A673 (cell line): ENCODE data around the gene BTBD16. TPM values are rescaled to one million over a fixed set of nuclear protein-coding genes. Genes with fewer than 3 reads are reported as not detected.

Experiments used
- BruUV-seq: library from RNA; stranded (reverse); fragments of 400-500 nt; replicated peaks from 2 replicates; lab custom pipeline; 2021; lab: Mats Ljungman, UMichigan
- CTCF ChIA-PET: fragments of 300-600 bp; sonication (Branson Sonifier 250); formaldehyde crosslinking; loops from one replicate; lab custom pipeline; 2022; ENCODE audit warnings: antibody characterized with exemption; lab: Charles Lee
- POLR2A ChIA-PET: fragments of 300-600 bp; sonication (Branson Sonifier 250); formaldehyde crosslinking; loops from one replicate; lab custom pipeline; 2022; ENCODE audit warnings: antibody characterized with exemption; ENCODE audit not compliant: low non-redundant PET; lab: Charles Lee
- DNase-seq: peaks from one replicate; pipeline ENCODE4 v3.0.0-alpha.2; 2015; ENCODE audit warnings: low spot score
- H3K27ac ChIP-seq: fragments of 200-600 bp; sonication (generic); 2 replicates; pipeline ENCODE4 v1.5.1; 2016; ENCODE audit warnings: mixed run types, low read depth, mild to moderate bottlenecking, mixed read lengths, antibody characterized with exemption, low read length; ENCODE audit not compliant: poor library complexity, severe bottlenecking
- H3K27me3 ChIP-seq: fragments of 200-600 bp; sonication (generic); replicated peaks from 2 replicates; pipeline ENCODE4 v1.6.1; 2017; ENCODE audit warnings: mixed run types, low read depth, mild to moderate bottlenecking, mixed read lengths, antibody characterized with exemption, low read length; ENCODE audit not compliant: insufficient read depth, poor library complexity
- H3K36me3 ChIP-seq: fragments of 200-600 bp; sonication (generic); 2 replicates; pipeline ENCODE4 v1.6.1; 2016; ENCODE audit warnings: mixed run types, mild to moderate bottlenecking, mixed read lengths, antibody characterized with exemption, low read length; ENCODE audit not compliant: insufficient read depth, poor library complexity, severe bottlenecking
- H3K4me1 ChIP-seq: fragments of 200-600 bp; sonication (generic); 2 replicates; pipeline ENCODE4 v1.6.1; 2017; ENCODE audit warnings: mixed run types, mild to moderate bottlenecking, mixed read lengths, antibody characterized with exemption, low read length; ENCODE audit not compliant: insufficient read depth, poor library complexity, severe bottlenecking
- H3K4me3 ChIP-seq: fragments of 200-600 bp; sonication (generic); 2 replicates; pipeline ENCODE4 v1.5.1; 2016; ENCODE audit warnings: low read depth, mixed run types, mild to moderate bottlenecking, mixed read lengths, low read length; ENCODE audit not compliant: poor library complexity, severe bottlenecking
- H3K9me3 ChIP-seq: fragments of 200-600 bp; sonication (generic); 2 replicates; pipeline ENCODE4 v1.6.1; 2016; ENCODE audit warnings: mixed run types, low read depth, mild to moderate bottlenecking, mixed read lengths, antibody characterized with exemption, low read length; ENCODE audit not compliant: poor library complexity, severe bottlenecking
- CTCF ChIP-seq: fragments of 300-800, 200-600 bp; sonication (generic); conservative IDR thresholded peaks from 2 replicates; pipeline ENCODE4 v1.5.1; 2017; ENCODE audit warnings: low read depth, mild to moderate bottlenecking, antibody characterized with exemption, low read length, moderate library complexity, mixed read lengths
- EZH2 ChIP-seq: fragments of 200-600 bp; sonication (generic); IDR thresholded peaks from 2 replicates; pipeline ENCODE4 v1.6.1; 2017; ENCODE audit warnings: borderline replicate concordance, low read depth, mild to moderate bottlenecking, mixed read lengths, antibody characterized with exemption, low read length; ENCODE audit not compliant: poor library complexity, severe bottlenecking
- intact Hi-C: fragments of 100-400 bp; cut with micrococcal nuclease; formaldehyde crosslinking; loops from one replicate; pipeline ENCODE4 v1.10.0; 2022; ENCODE audit not compliant: unreplicated experiment
- total RNA-seq: library from RNA; stranded (reverse); gene quantifications from 2 replicates; pipeline ENCODE4 v1.2.3, GENCODE V29; 2021

The BTBD16 gene
- total RNA-seq, 1 experiment from 2014 or later = not detected

- H3K4me3 ChIP-seq = no peak overlapping the region
- no peaks in the 10 kb centered on the region for H3K36me3 ChIP-seq
- intact Hi-C loops = no loop called here
- TF ChIP-seq EZH2 (no peak), CTCF (no peak)
- no peaks in the 10 kb centered on the region for H3K9me3 ChIP-seq
- peaks cover 18% of the 10 kb centered on the region for H3K27me3 ChIP-seq
- H3K27ac ChIP-seq = no peak overlapping the region
- POLR2A ChIA-PET = no interaction called here
- BruUV-seq = no TSS peak
- H3K4me1 ChIP-seq = no peaks in the 10 kb centered on the region
- CTCF ChIA-PET = no interaction called here
- no peak for DNase-seq
Observed at GRCh38 chr10:122350893-122351292, 79.8 kb downstream of the BTBD16 start.

GRCh38 chr10:122352817-122353525, 81.9 kb downstream of the BTBD16 start:
- intact Hi-C loops = no loop called here
- no peak overlapping the region for H3K4me3 ChIP-seq
- ChIA-PET POLR2A (no interaction called here), CTCF (no interaction called here)
- no peak for TF ChIP-seq EZH2
- no peaks in the 10 kb centered on the region for H3K36me3 ChIP-seq
- DNase-seq = no peak
- H3K27me3 ChIP-seq = peaks cover 18% of the 10 kb centered on the region
- no peak overlapping the region for H3K27ac ChIP-seq
- H3K4me1 ChIP-seq = no peaks in the 10 kb centered on the region
- no peaks in the 10 kb centered on the region for H3K9me3 ChIP-seq
- BruUV-seq = no TSS peak

- H3K9me3 ChIP-seq = no peaks in the 10 kb centered on the region
- no peak for TF ChIP-seq CTCF
- TF ChIP-seq EZH2 = no peak
- no peak for DNase-seq
- no peak overlapping the region for H3K27ac ChIP-seq
- BruUV-seq = no TSS peak
- no peaks in the 10 kb centered on the region for H3K36me3 ChIP-seq
- H3K27me3 ChIP-seq = peaks cover 18% of the 10 kb centered on the region
- ChIA-PET CTCF (no interaction called here), POLR2A (no interaction called here)
- intact Hi-C loops = no loop called here
- H3K4me1 ChIP-seq = no peaks in the 10 kb centered on the region
- H3K4me3 ChIP-seq = no peak overlapping the region
Observed at GRCh38 chr10:122354383-122354782, 83.3 kb downstream of the BTBD16 start.

- no peak overlapping the region for H3K27ac ChIP-seq
- no peaks in the 10 kb centered on the region for H3K4me1 ChIP-seq
- no peaks in the 10 kb centered on the region for H3K9me3 ChIP-seq
- CTCF ChIA-PET = no interaction called here
- intact Hi-C loops = no loop called here
- BruUV-seq = no TSS peak
- POLR2A ChIA-PET = no interaction called here
- no peak for DNase-seq
- TF ChIP-seq EZH2 = no peak
- no peak for TF ChIP-seq CTCF
- peaks cover 17% of the 10 kb centered on the region for H3K27me3 ChIP-seq
- no peak overlapping the region for H3K4me3 ChIP-seq
- no peaks in the 10 kb centered on the region for H3K36me3 ChIP-seq
Observed at GRCh38 chr10:122357685-122358084, 86.6 kb downstream of the BTBD16 start.
